Lower lobe of right lung (tissue), 2 donors: ENCODE data around the gene POU3F2. TPM values are rescaled to one million over a fixed set of nuclear protein-coding genes. Genes with fewer than 3 reads are reported as not detected.

Experiments used
- ATAC-seq, 2 donors: fragments of 200-7000 bp; cut with Tn5 transposase; one replicate each; pipeline ENCODE4 v1.9.1; 2020 to 2022; ENCODE audit warnings: mild to moderate bottlenecking in 2 of 2, moderate library complexity in 2 of 2
- DNase-seq: peaks from one replicate; pipeline ENCODE4 v3.0.0-alpha.2; 2020
- H3K27ac ChIP-seq: fragments of 200-600 bp; one replicate; pipeline ENCODE4 v1.8.0; 2022
- H3K27me3 ChIP-seq: fragments of 200-600 bp; one replicate; pipeline ENCODE4 v1.8.0; 2022; ENCODE audit warnings: low read depth
- H3K36me3 ChIP-seq: fragments of 200-600 bp; one replicate; pipeline ENCODE4 v1.8.0; 2022; ENCODE audit warnings: mild to moderate bottlenecking
- H3K4me1 ChIP-seq: fragments of 200-600 bp; one replicate; pipeline ENCODE4 v1.8.0; 2022
- H3K4me3 ChIP-seq: fragments of 200-600 bp; one replicate; pipeline ENCODE4 v1.8.0; 2022; ENCODE audit warnings: mild to moderate bottlenecking
- H3K9me3 ChIP-seq: fragments of 200-600 bp; one replicate; pipeline ENCODE4 v1.8.0; 2022
- CTCF ChIP-seq: fragments of 200-600 bp; IDR thresholded peaks from one replicate; pipeline ENCODE4 v1.8.0; 2022; ENCODE audit warnings: antibody characterized with exemption, mild to moderate bottlenecking
- intact Hi-C: fragments of 100-400 bp; cut with DNase I; formaldehyde crosslinking; loops from one replicate; pipeline ENCODE4 v1.11.0; 2022
- total RNA-seq: library from RNA; stranded (reverse); fragmentation: NEBNext Ultra II Directional; extraction: Animal tissue kit (Norgen Biotek cat#: 25700); gene quantifications from one replicate; pipeline ENCODE4 v1.2.1, GENCODE V29; 2021
- donor health status: DM: no; HTN: yes; CAD: no; lungs with severe emphysema.

The POU3F2 gene
- total RNA-seq, 1 donor from 2014 or later = not detected

- H3K4me1 ChIP-seq = peaks cover 14% of the 10 kb centered on the region
- TF ChIP-seq CTCF = no peak
- DNase-seq = no peak
- no peaks in the 10 kb centered on the region for H3K36me3 ChIP-seq
- H3K9me3 ChIP-seq = no peaks in the 10 kb centered on the region
- H3K27me3 ChIP-seq = peaks cover 72% of the 10 kb centered on the region
- intact Hi-C loops = no loop called here
- H3K4me3 ChIP-seq = no peak overlapping the region
- H3K27ac ChIP-seq = no peak overlapping the region
- ATAC-seq = no peak
Observed at GRCh38 chr6:98823428-98824161, 10.8 kb upstream of the POU3F2 start.

- Histone ChIP-seq H3K36me3 (no peaks in the 10 kb centered on the region), H3K4me1 (peaks cover 14% of the 10 kb centered on the region), H3K4me3 (no peak overlapping the region), H3K27me3 (peaks cover 79% of the 10 kb centered on the region), H3K27ac (no peak overlapping the region), H3K9me3 (no peaks in the 10 kb centered on the region)
- no peak for TF ChIP-seq CTCF
- peak; percentile 25 to 43 for ATAC-seq
- no peak for DNase-seq
- intact Hi-C loops = no loop called here
Observed at GRCh38 chr6:98824162-98824901, 10.0 kb upstream of the POU3F2 start.

GRCh38 chr6:98824902-98825599 is 9.3 kb upstream of the POU3F2 start:
- intact Hi-C loops = no loop called here
- peaks cover 14% of the 10 kb centered on the region for H3K4me1 ChIP-seq
- DNase-seq (no peak), ATAC-seq (no peak)
- H3K27me3 ChIP-seq = peaks cover 86% of the 10 kb centered on the region
- no peaks in the 10 kb centered on the region for H3K36me3 ChIP-seq
- no peaks in the 10 kb centered on the region for H3K9me3 ChIP-seq
- no peak overlapping the region for H3K27ac ChIP-seq
- no peak for TF ChIP-seq CTCF
- H3K4me3 ChIP-seq = no peak overlapping the region

GRCh38 chr6:98825600-98826230 is 8.7 kb upstream of the POU3F2 start:
- peaks cover 93% of the 10 kb centered on the region for H3K27me3 ChIP-seq
- no peak overlapping the region for H3K27ac ChIP-seq
- peaks cover 14% of the 10 kb centered on the region for H3K4me1 ChIP-seq
- H3K36me3 ChIP-seq = no peaks in the 10 kb centered on the region
- ATAC-seq (no peak), DNase-seq (no peak)
- no peak overlapping the region for H3K4me3 ChIP-seq
- intact Hi-C loops = no loop called here
- TF ChIP-seq CTCF = no peak
- H3K9me3 ChIP-seq = no peaks in the 10 kb centered on the region
